Cardiac muscle cell (in vitro differentiated cells and primary cell): ENCODE results near the gene GTPBP10. TPM values are rescaled to one million over a fixed set of nuclear protein-coding genes. Genes with fewer than 3 reads are reported as not detected.
A peak's percentile ranks its signal among the peaks of the same experiment; 100 is the strongest.
"Not testable (repeated sequence)": the region's sequence is repeated elsewhere in the genome, so short reads cannot be mapped to it uniquely, and the experiment has no call there.

Source experiments
- DNase-seq, 2 donors: peaks; one replicate each; pipeline versions ENCODE4 v3.0.0 to v3.0.0-alpha.2; 2010 to 2017; ENCODE audit warnings: low read depth in 1 of 2, low spot score in 1 of 2
- H3K27ac ChIP-seq: fragments of 200-600 bp; sonication (generic); 2 replicates; pipeline ENCODE4 v1.5.1; 2016
- H3K27me3 ChIP-seq: fragments of 200-600 bp; sonication (generic); 2 replicates; pipeline ENCODE4 v1.6.0; 2016; ENCODE audit warnings: control low read depth
- H3K36me3 ChIP-seq: fragments of 200-600 bp; sonication (generic); 2 replicates; pipeline ENCODE4 v1.5.1; 2016; ENCODE audit warnings: control low read depth
- H3K4me1 ChIP-seq: fragments of 200-600 bp; sonication (generic); 2 replicates; pipeline ENCODE4 v1.8.1; 2017; ENCODE audit warnings: low read depth, mild to moderate bottlenecking, mixed run types
- H3K4me3 ChIP-seq: fragments of 200-600 bp; sonication (generic); 2 replicates; pipeline ENCODE4 v1.5.1; 2016; ENCODE audit warnings: mild to moderate bottlenecking
- H3K9me3 ChIP-seq: fragments of 200-600 bp; sonication (generic); 2 replicates; pipeline ENCODE4 v1.5.1; 2017; ENCODE audit warnings: low read depth, mild to moderate bottlenecking, control low read depth
- polyA plus RNA-seq: library from polyadenylated mRNA; unstranded; fragments of >200 nt; fragmentation: Nextera tagmentation; extraction: Ambion mirVana; gene quantifications from 2 replicates; pipeline ENCODE4 v1.2.1, GENCODE V29; 2016
- total RNA-seq: library from RNA; depleted of rRNA; stranded (reverse); fragments of >200 nt; gene quantifications from 2 replicates; pipeline ENCODE4 v1.2.3, GENCODE V29; 2016
- TF ChIP-seq, protein P1 (sequence below): IDR thresholded peaks from 2 replicates; pipeline ENCODE4 v1.5.1; 2012; ENCODE audit warnings: low read depth, mild to moderate bottlenecking, low read length

Gene GTPBP10
- total and polyA plus RNA-seq, 2 experiments from 2014 or later = 5.4 to 12.7 TPM

DNA sequence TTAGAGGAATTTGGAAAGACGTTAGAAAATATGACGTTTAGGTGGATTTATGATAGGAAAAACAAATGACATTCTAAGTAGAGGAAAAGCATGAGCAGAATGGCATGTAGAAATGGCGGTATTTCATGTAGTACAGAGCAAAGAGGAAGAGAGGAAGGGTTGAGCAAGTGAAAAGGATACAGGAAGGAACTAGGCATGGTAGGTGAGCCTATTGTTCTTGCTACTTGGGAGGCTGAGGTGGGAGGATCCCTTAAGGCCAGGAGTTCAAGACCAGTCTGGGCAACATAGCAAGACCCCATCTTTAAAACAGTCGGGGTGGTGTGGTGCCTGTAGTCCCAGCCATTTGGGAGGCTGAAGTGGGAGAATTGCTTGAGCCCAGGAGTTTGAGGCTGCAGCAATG, 1.2 kb downstream of the GTPBP10 start:
- Histone ChIP-seq H3K9me3 (no peaks in the 10 kb centered on the region), H3K4me1 (peaks cover 5% of the 10 kb centered on the region), H3K36me3 (no peaks in the 10 kb centered on the region), H3K4me3 (peak overlapping the region; percentile 86), H3K27ac (no peak overlapping the region), H3K27me3 (no peaks in the 10 kb centered on the region)
- TF ChIP-seq, protein P1, sequence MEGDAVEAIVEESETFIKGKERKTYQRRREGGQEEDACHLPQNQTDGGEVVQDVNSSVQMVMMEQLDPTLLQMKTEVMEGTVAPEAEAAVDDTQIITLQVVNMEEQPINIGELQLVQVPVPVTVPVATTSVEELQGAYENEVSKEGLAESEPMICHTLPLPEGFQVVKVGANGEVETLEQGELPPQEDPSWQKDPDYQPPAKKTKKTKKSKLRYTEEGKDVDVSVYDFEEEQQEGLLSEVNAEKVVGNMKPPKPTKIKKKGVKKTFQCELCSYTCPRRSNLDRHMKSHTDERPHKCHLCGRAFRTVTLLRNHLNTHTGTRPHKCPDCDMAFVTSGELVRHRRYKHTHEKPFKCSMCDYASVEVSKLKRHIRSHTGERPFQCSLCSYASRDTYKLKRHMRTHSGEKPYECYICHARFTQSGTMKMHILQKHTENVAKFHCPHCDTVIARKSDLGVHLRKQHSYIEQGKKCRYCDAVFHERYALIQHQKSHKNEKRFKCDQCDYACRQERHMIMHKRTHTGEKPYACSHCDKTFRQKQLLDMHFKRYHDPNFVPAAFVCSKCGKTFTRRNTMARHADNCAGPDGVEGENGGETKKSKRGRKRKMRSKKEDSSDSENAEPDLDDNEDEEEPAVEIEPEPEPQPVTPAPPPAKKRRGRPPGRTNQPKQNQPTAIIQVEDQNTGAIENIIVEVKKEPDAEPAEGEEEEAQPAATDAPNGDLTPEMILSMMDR = no peak
- no peak for DNase-seq

DNA sequence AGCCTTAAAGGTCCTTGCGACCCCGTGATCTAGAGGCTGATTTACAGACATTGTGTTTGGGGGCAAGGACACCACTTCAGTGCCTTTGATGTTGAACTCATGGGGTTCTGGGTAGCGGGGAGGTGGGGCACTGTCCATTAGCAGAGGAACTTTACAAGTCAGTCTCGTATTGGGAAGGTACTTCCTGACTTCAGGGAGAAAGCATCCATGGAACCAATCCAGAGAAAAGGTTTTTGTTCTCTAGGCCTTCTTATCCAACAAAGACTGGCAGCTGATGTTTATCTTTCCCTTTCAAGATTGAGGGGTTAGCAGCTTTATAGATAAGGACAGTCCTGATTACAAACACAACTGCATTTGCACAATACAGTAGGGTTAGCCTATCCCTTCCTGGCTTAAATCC, 2.8 kb downstream of the GTPBP10 start:
- TF ChIP-seq, protein P1 = no peak
- DNase-seq = no peak
- no peaks in the 10 kb centered on the region for H3K27me3 ChIP-seq
- H3K4me1 ChIP-seq = peaks cover 5% of the 10 kb centered on the region
- no peak overlapping the region for H3K4me3 ChIP-seq
- H3K27ac ChIP-seq = no peak overlapping the region
- H3K9me3 ChIP-seq = no peaks in the 10 kb centered on the region
- peaks cover under 1% of the 10 kb centered on the region for H3K36me3 ChIP-seq

DNA sequence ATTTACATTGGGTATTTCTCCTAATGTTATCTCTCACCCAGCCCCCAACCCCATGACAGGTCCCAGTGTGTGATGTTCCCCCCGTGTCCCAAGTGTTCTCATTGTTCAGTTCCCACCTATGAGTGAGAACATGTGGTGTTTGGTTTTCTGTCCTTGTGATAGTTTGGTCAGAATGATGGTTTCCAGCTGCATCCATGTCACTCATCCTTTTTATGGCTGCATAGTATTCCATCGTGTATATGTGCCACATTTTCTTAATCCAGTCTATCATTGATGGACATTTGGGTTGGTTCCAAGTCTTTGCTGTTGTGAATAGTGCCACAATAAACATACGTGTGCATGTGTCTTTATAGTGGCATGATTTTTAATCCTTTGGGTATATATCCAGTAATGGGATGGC, 3.5 kb downstream of the GTPBP10 start:
- not testable (repeated sequence) for H3K36me3 ChIP-seq, H3K9me3 ChIP-seq, H3K27ac ChIP-seq, H3K4me3 ChIP-seq, H3K4me1 ChIP-seq, H3K27me3 ChIP-seq, DNase-seq

DNA sequence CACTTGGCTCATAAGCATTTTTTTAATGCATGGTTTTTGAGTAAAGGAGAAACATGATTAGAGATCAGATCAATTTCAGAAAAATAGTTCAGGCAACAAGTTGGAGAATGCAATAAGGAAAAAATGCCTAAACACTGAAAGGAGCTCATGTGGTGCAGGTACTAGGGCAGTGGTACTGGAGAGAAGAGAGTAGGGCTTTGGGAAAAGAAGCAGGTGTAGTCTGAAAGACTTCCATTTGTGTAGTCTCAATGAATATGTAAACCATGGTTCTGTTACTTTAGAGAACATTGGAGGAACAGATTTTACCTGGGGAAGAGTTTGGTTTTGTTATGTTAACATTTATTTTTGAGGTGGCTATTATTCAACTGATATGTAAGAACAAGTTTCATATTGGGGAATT, 5.5 kb downstream of the GTPBP10 start:
- Histone ChIP-seq H3K27ac (no peak overlapping the region), H3K4me3 (no peak overlapping the region), H3K36me3 (peaks cover 4% of the 10 kb centered on the region), H3K9me3 (no peaks in the 10 kb centered on the region), H3K27me3 (no peaks in the 10 kb centered on the region), H3K4me1 (peaks cover 5% of the 10 kb centered on the region)
- TF ChIP-seq, protein P1 = no peak
- DNase-seq = no peak

DNA sequence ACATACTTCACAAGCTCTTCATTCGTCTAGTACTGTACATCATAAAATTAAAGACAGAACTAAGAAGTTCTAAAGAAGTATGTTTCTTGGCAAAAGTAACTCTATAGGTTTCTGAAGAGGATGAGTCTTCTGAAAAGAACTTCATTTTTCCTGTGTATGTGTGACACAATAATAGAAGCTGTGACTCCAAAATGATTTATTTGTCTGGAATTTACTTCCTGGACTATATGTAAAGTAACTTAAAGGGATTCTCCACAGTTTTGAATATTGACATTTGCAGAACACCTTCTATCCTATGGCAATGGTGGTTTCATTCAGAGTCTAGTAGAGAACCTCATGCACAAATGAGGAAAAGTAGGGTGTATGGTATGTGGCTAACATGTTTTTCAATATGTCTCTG, 36.9 kb downstream of the GTPBP10 start:
- Histone ChIP-seq H3K36me3 (peaks cover 31% of the 10 kb centered on the region), H3K4me3 (no peak overlapping the region), H3K4me1 (no peaks in the 10 kb centered on the region), H3K27ac (no peak overlapping the region), H3K9me3 (no peaks in the 10 kb centered on the region), H3K27me3 (no peaks in the 10 kb centered on the region)
- DNase-seq = peak in 1 of 2 donors; percentile 43
- TF ChIP-seq, protein P1 = no peak

DNA sequence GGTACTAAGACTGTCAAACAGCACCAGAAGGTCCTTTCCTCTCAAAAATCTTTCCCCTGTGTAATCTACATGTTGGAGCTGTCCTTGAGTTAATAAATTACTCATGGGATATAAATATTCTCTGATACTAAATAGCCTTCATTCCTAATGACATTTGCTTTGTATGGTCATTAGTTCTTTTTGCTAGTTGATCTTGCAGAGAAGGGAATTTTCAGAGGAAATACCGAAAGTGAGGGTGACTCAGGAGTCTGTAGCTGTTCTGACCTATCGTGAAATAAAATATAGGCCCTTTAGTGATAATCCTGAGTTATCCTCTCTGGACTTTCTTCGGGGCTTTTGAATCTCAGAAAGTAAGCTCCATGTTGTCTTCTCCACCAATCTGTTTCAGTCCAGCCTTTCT, 37.3 kb downstream of the GTPBP10 start:
- H3K4me1 ChIP-seq = no peaks in the 10 kb centered on the region
- no peak overlapping the region for H3K27ac ChIP-seq
- H3K27me3 ChIP-seq = no peaks in the 10 kb centered on the region
- H3K4me3 ChIP-seq = no peak overlapping the region
- H3K36me3 ChIP-seq = peaks cover 31% of the 10 kb centered on the region
- H3K9me3 ChIP-seq = no peaks in the 10 kb centered on the region
- TF ChIP-seq, protein P1 = no peak
- peak in 1 of 2 donors; percentile 39 for DNase-seq
